ENCODE data around the gene USP19.

Gene USP19

DNA sequence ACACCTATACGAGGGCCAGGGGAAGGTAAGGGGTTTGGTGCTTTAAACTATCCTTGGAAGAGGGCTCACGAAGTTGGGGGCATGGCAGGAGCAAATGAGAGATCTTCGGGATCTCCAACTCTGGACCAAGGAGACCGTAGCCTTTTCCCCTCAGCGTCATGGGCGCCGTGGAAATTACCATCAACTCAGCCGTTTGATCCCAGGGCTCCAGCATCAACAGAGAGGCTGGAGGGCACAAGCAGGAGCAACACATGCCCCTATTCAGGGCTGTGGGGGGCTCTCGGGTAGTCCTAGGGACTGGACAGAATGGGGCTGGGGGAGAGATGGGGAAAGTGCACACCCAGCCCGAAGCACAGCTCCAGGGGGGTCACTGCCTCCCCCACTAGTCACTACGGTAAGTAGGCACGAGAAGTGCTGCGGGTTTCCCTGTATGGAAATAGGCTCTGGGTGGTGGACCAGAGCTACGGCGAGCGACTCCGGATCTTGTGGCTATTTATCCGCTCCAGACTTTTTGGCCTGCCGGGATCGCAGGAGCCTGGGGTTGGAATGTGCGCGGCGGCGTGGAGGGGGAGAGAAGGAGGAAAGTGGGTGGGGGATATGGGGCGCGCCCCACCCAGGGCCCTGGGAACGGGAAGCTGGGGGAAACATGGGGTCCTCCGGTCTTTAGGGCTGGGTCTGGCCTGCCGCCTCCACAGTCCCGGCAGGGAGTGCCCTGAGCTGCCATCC is 12.8 kb upstream of the USP19 start:
- DNase-seq (ENCODE audit: low read depth in 2 of 2, low spot score in 1 of 2) = no peak

DNA sequence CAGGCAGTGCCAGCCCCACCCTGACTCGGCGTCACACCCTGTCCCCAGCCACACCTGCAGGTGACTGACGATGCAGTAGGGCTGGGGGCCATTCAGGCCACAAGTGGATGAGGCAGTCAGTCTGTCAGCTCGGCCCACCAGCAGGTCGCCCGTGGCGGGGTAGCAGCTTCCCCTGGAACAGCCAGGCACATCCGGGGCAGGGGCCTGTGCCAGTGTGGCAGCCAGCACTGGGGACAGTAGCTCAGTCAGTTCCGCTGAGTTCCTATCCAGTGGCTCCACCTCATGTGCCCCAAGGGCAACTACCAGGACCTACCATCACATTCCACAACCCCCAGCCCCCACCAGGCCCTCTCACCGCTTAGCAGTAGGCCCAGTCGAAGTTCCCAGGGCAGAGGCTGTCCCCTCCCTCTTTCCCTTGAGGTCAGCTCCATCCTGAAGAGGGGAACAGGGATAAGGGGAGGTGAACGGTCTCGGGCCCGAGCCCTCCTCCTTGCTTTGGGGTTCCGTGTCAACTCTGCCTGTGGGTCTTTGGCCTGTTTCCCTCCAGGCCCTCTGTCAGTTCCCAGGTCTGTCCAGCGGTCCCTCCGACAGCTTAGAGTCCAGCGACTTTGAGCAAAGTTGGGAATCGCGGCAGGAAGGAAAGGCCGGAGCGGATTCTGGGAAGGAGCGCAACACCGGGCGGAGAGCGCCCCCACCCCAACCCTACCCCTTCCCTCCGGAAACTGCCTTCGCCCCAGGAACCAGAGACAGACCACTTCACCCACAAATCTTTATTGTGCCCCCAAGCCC is 12.0 kb upstream of the USP19 start, which contains the start of gene LAMB2:
Gene LAMB2, minus strand, starts transcription at position 614 of the 789 bp plus-strand sequence. Its CDS starts 183 bp downstream, at position 431.
- DNase-seq (ENCODE audit: low read depth in 2 of 2, low spot score in 1 of 2) = no peak

DNA sequence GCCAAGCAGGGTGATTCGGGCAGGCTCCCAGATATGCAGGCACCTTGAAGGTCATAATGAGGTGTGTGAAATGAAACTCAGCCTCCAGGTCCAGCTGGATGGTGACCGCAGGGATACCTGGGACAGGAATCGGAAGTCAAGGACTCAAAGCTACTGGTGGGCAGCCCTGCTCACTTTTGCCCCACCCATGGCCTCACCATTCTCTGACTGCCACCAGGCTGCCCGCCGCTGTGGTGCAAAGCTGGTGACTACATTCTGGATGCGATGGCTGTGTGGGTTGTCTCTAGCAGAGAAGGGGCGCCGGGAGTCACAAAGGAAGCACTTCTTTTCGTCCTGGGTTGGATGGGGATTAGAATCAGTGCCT is 11.4 kb upstream of the USP19 start:
- DNase-seq (ENCODE audit: low read depth in 2 of 2, low spot score in 1 of 2) = no peak

DNA sequence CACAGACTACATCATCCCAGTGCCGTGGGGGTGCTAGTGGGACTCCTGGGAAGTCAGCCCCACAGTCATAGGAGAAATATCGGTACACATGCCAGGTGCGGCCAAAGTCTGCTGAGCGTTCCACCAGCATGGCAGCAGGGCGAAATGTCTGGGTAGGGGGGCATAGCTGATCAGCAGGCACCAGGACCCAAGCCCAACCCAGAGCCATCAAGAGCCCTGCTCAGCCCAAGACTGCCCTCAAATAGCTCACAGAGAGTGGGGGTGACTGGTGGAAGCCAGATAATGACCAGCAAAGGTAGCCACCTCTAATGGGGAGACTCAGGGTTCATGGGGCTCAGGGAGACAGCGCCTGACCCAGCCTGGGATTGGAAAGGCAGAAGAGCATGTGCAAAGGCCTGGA is 11.0 kb upstream of the USP19 start:
- DNase-seq (ENCODE audit: low read depth in 2 of 2, low spot score in 1 of 2) = no peak

DNA sequence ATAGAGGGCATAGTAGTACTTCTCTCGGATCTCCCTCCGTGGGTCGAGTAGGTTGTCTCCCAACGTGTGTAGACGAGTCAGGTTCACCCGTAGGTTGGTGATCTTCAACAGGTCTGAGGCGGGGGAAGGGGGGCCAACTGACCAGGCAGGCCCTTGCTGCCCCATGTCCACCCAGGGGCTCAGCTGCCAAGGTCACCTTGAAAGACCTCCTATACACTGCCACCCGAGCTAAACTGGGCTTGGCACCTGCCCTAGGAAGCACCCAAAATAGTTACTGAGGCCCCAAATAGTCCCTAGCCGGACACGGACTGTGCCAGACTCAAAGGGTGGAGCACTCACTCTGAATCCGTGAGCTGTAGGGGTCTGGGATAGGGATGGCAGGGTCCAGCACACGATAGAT is 10.4 kb upstream of the USP19 start:
- no peak for DNase-seq (ENCODE audit: low read depth in 2 of 2, low spot score in 1 of 2)

DNA sequence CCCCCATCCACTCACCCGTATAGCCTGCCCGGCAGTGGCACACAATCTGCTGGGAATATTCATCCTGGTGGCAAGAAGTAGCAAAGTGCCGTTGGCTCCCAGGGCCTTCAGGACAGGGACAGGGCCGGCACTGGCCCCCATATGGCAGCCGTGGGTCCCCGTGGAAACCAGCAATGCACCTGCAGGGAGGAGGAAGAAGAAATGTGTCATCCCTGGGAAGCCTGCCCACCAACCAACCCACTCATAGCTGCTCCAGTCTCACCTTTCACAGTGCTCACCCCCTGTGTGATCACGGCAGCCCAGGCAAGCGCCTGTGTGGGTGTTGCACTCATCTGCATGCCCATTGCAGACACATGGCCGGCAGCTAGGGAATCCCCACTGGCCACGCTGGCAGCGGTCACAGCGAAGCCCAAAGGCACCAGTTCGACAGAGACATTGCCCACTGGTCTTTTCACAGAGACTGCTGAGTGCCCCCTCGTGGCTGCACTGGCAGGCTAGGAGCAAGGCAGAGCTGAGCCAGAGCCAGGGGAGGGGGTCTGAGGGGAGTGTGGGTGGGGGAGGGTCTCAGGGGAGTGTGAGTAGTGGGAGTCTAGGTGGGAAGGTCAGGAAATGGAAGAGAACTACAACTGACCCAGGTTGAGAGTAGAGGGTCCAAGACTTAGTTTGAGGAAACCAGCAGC is 4.5 kb upstream of the USP19 start:
- DNase-seq (ENCODE audit: low read depth in 2 of 2, low spot score in 1 of 2) = no peak

DNA sequence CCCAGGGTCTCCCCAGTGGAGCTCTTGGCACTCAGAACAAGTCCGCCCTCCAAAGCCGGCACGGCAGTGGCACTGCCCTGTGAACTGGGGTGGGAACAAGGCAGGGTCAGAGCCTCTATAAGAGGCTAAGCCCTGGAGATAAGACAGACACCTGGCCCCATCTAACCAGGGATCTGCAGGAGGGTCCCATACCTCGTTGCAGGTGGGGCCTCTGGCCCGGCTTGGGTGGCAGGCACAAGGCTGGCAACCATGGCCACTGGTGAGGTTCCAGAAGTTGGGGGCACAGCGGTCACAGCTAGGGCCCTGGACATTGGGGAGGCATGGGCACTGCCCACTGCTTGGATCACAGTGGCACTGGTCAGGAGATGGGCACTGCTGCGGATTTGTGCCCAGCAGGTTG is 3.6 kb upstream of the USP19 start:
- no peak for DNase-seq (ENCODE audit: low read depth in 2 of 2, low spot score in 1 of 2)

DNA sequence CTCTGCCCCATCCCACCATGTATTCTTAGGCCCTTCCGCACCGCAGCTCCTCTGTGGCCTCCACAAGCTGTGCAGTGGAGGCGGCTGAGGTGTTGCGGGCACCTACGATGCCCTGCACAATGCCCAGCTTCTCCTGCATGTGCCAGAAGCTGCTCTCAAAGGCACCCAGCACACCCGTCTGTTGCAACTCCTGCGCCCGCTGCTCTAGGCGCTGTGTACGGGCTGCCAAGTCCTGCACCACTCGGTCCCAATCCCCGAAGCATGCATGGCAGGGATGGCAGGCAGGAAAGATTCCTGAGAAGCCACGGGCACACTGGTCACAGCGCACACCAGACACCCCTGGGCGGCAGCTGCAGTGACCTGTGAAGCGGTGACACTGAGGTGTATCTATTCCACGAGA is 3.1 kb upstream of the USP19 start:
- no peak for DNase-seq (ENCODE audit: low read depth in 2 of 2, low spot score in 1 of 2)

DNA sequence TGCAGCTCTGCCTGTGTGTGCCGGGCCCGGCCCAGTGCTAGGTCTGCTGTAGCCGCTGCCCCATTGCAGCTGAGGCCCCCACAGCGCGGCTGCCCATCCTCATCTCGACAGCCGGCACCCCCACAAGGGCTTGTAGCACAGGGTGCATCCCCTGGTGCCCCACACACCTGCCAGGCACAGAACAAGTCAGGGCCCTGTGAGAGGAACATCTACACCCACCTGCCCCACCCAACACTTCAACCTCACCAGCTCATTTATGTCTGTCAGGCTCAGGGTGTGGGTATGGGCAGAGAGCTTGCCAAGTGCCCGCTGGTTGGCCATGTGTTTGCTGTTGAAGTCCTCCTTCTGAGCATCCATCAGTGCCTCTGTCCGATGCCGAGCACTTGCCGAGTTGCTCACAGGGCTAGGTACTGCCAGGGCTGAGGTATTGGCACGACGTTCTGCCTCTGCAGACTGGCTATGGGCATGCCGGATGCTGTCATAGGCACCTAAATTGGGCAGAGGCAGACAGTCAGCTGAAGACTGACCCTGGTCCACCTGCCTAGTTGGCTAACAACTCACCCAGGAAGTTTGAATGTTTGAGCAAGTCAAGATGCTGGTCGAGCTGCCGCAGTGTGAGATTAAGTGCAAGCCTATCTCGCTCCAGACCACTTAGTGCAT is 2.4 kb upstream of the USP19 start:
- DNase-seq (ENCODE audit: low read depth in 2 of 2, low spot score in 1 of 2) = no peak

DNA sequence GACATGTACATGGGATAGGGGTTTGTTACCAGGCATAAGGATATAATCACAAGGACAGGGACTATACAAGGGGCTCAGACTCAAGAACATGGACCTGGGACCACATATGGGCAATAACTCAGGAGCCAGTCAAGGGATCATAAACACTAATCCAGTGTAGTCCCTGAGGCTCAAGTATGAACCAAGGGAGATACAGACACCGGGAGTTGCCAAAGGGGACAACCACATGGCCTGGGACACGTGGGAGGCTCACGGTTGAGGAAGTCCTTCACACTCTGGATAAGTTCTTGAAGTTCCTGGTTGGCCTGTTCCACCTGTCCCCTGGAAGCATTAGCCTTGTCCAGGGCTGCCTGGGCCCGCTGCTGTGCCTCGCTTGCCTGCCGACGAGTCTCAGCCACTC is 1.8 kb upstream of the USP19 start:
- no peak for DNase-seq (ENCODE audit: low read depth in 2 of 2, low spot score in 1 of 2)

DNA sequence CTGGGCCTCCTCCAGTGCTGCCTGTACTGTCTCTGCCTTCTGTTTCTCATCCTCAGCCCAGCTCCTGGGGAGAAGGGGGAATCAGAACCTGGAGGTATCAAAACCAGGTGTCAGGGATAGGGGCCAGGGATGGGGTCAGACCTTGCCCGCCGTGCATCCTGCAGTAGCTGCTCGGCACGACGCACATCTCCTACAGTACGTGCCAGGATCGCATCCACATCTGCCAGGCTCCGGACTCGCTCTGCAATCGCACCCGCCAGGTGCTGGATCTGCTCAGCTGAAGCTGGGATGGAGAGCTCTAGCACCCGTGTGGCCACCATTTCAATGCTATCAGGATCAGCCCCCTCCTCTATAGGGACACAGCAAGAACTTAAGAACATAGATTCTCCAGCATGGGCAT is 1.4 kb upstream of the USP19 start:
- no peak for DNase-seq (ENCODE audit: low read depth in 2 of 2, low spot score in 1 of 2)

DNA sequence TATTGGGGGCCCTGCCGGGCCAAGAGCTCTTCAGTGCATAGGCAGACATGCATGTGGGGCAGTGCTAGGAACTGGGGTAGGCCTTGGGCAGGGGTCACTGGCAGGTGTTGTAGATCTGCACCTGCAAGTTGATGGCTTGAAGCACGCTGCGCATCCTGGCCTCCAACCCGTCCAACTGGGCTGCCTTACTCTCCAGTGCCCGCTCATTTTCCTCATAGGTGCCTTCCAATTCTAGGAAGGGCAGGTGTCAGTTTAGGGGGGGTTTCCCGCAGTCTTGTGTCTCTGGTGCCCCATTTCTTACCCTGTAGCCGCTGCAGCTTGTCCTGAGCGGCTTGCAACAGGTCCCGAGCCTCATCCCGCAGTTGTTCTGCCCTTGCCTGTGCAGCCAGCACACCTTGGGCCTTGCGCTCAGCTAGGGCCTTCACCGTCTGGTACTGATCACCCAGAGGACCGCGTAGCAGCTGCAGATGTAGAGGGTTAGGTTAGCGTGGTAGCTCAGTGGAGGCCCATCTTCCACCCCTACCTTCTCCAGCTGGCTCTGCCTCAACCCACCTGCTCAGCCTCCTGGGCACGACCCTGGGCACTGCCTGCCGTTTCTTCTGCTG is 611 bp upstream of the USP19 start:
- DNase-seq (ENCODE audit: low read depth in 2 of 2, low spot score in 1 of 2) = no peak

DNA sequence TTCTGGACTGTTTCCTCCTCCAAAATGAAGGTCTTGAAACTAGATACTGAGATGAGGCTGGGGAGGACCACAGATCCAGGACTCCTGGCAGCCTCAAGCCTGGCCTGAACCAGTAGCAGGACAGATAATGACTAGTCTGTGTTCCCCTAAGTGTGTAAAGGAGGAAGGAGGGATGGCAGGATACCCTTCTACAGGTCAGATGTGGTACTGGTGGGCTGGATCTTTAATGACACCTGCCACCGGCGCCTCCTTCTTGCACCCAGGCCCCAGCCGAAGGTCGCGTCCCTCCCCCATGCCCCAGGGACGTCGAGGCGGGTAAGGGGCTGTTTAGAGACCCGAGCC is 556 bp downstream of the USP19 start:
- DNase-seq (ENCODE audit: low read depth in 2 of 2, low spot score in 1 of 2) = no peak

DNA sequence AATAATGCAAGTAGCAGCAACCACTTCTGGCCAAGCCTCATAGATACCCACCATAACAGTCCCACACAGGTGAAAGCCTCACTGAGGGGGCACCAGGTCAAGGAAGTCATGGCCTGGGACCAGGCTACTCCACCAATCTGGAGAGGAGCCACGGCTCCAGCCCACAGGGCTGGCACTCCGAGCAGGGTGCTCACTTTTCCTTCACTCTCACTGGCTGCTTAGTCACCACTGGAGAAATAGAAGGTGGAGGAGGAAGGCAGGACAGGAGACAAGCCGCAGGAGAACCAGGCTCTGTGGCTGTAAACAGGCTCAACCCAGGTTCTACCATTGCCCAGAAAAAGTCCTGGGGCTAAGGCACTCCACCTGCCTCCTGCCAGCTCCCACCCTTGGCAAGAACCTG is 1.2 kb downstream of the USP19 start:
- no peak for DNase-seq (ENCODE audit: low read depth in 2 of 2, low spot score in 1 of 2)

DNA sequence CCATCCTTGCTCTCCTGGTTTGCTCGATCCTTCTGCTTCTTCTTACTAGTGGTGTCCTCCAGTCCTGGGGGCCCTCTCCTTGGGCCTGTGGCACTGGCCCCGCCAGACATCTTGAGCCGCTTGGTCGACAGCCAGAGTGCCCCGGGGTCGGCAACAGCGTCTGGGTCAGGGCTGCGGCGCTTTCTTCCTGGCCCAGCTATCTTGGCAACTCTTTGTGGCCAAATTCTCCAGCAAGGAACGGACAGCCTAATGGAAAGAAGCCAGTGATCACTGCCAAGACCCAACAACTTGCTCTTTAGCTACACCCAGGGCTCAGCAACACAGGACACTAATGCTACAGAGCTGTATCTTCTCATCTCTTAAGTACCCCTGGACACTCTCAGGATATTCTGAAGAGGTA is 1.6 kb downstream of the USP19 start:
- no peak for DNase-seq (ENCODE audit: low read depth in 2 of 2, low spot score in 1 of 2)

DNA sequence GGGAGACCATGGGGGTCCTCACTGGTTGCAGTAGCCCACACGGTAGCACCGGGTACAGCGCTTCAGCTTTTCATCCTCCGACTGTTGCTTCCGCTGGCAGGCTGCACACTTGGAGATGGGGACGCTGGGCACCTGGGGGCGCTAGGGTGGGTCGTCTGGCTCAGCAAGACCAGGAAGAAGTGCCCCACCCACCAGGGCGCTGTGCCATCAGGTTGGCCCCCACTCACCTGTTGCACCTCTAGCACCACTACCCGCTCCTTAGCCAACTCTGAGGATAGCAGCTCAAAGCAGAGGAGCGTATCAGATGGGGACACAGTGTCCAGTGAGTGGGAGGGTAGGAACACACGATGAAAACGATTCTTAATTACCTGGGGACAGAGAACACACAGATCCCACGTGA is 8.4 kb downstream of the USP19 start:
- no peak for DNase-seq (ENCODE audit: low read depth in 2 of 2, low spot score in 1 of 2)

DNA sequence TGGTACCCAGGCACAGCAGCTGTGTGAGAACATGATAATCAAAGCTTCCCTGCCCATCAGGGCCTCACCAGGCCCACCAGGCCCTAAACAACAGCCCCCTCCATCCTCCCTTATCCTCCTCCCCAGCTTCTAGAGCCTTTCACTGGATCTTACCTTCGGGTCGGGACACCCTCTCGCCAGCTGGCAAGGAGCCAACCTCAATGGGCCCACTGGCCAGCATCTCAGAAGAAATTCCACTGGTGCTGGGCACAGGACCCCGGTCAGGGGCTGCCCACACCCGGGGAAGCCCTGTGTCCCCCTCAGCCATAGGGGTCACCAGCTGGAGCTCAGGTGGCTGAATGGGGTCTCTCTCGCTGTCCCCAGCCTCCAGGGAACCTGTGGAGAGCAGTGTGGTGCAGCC is 9.3 kb downstream of the USP19 start:
- no peak for DNase-seq (ENCODE audit: low read depth in 2 of 2, low spot score in 1 of 2)

DNA sequence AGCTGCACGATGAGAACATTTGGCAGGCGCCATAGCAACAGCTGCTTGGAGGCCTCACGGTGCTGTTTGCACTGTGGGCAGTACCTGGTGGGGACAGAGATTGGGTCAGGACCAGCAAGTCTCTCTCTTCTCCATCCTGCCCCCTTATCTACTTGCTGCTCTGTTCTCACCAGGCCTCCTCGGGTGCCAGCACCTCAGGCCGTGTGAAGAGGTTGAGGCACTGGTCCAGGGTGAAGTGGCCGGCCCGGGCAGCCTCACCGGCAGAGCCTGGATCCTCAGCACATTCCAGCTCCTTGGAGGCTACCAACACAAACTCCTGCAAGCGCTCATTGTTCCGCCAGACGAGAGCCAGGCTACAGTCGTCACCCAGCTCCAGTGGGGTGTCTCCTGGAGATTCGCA is 9.8 kb downstream of the USP19 start:
- DNase-seq (ENCODE audit: low read depth in 2 of 2, low spot score in 1 of 2) = no peak

DNA sequence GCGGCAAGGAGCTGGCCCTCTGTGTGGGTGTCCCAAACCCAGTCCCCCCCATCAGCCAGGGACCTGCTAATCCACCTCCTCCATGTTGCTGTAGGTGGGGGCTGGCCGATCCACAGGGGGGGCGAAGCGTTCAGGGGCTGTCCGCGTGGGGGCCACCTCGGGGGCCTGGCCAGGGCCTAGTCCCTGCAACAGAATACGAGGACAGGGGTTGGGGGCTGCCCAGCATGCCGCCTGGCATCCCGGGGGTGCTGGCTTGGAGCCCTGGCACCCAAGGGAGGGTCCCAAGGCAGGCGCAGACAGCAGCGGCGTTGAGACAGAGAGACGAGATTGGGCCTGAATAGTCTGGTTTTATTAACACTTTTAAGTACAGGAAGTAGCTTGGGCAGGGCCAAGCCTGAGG is 12.3 kb downstream of the USP19 start:
- no peak for DNase-seq (ENCODE audit: low read depth in 2 of 2, low spot score in 1 of 2)

DNA sequence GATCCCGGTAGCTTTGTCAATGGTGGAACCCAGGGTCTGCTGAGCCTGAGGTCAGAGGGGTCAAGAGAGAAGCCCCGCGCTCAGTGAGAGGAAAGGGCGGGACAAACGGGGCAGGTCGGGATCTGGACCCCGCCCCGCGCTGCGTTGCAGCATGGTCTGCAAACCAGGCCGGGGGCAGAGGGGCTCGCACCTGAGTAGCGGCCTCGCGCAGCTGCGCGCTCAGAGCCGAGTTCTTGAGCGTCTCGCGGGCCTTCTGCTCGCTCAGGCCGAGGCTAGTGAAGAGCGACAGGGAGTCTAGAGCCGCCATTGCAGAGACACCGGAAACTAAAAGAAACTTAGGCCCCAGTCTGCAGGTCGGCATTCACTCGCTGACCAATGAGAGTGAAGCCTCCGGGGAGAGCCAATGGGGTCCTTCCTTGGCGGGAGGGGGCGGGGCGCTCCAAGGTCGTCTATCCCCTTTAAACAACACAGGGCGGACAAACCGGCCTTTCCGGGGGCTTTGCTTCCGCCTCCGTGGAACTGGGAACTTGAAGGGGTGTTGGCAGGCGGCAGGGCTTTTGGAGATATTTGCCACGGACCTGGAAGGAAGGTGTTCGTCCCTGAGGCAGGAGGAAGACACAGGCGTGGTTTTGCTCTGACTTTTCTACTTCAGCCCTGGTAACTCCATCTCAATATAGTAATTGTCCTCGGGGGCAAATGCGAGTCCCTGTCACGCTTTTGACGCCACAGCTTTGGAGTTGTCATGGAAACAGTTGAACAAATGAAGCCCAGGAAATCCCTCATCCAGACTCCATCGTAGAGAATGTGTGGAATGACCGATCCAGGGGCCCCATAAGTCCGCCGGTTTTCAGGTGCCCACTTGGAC is 16.0 kb downstream of the USP19 start, which contains the start of gene QARS1:
Gene QARS1, minus strand, starts transcription at position 331 of the 865 bp plus-strand sequence. Its CDS starts 24 bp downstream, at position 307.
- peak; percentile 77 for DNase-seq (ENCODE audit: low read depth in 2 of 2, low spot score in 1 of 2)
